Activated CD4-positive, alpha-beta T cell treated with anti-CD3 and anti-CD28 coated beads, Interleukin-2, amount 50 U/mL, for 4 hours (primary cell): ENCODE results near the gene JPT2.

Experiments
- DNase-seq, 2 experiments: peaks; one replicate each; pipeline ENCODE4 v3.0.0-alpha.2; 2020

Gene JPT2

GRCh38 chr16:1653023-1653422 lies 25.1 kb upstream of the JPT2 start:
- DNase-seq: no peak

- no peak for DNase-seq
These were observed 23.4 kb upstream of the JPT2 start for GRCh38 chr16:1654505-1655268.

GRCh38 chr16:1655269-1655807 lies 22.7 kb upstream of the JPT2 start:
- DNase-seq: no peak

GRCh38 chr16:1655909-1656807 lies 21.9 kb upstream of the JPT2 start:
- DNase-seq: no peak

GRCh38 chr16:1656808-1657617 lies 21.1 kb upstream of the JPT2 start:
- no peak for DNase-seq

GRCh38 chr16:1657841-1658240 lies 20.2 kb upstream of the JPT2 start:
- DNase-seq: no peak

GRCh38 chr16:1659031-1659430 lies 19.0 kb upstream of the JPT2 start:
- no peak for DNase-seq

- no peak for DNase-seq
These were observed 16.3 kb upstream of the JPT2 start for GRCh38 chr16:1661826-1662225.

GRCh38 chr16:1662543-1662942 lies 15.5 kb upstream of the JPT2 start:
- no peak for DNase-seq

- no peak for DNase-seq
These were observed 12.2 kb upstream of the JPT2 start for GRCh38 chr16:1665829-1666228.

GRCh38 chr16:1666316-1666715 lies 11.8 kb upstream of the JPT2 start:
- DNase-seq: no peak

- no peak for DNase-seq
These were observed 10.8 kb upstream of the JPT2 start for GRCh38 chr16:1667271-1667670.

GRCh38 chr16:1667916-1668315 lies 10.2 kb upstream of the JPT2 start:
- no peak for DNase-seq

- DNase-seq: no peak
These were observed 9.3 kb upstream of the JPT2 start for GRCh38 chr16:1668612-1669319.

GRCh38 chr16:1669698-1670097 lies 8.4 kb upstream of the JPT2 start:
- no peak for DNase-seq

GRCh38 chr16:1670371-1670770 lies 7.7 kb upstream of the JPT2 start:
- no peak for DNase-seq

- DNase-seq: no peak
These were observed 7.2 kb upstream of the JPT2 start for GRCh38 chr16:1670866-1671265.

GRCh38 chr16:1673424-1674151 lies 4.5 kb upstream of the JPT2 start:
- no peak for DNase-seq

GRCh38 chr16:1674306-1674705 lies 3.8 kb upstream of the JPT2 start:
- no peak for DNase-seq

- no peak for DNase-seq
These were observed 3.1 kb upstream of the JPT2 start for GRCh38 chr16:1674751-1675664.

GRCh38 chr16:1676661-1677060 lies 1.4 kb upstream of the JPT2 start:
- DNase-seq: no peak
